ENCODE measurements around the gene SARDH. TPM values are rescaled to one million over a fixed set of nuclear protein-coding genes. Genes with fewer than 3 reads are reported as not detected.

SARDH gene, protein sequence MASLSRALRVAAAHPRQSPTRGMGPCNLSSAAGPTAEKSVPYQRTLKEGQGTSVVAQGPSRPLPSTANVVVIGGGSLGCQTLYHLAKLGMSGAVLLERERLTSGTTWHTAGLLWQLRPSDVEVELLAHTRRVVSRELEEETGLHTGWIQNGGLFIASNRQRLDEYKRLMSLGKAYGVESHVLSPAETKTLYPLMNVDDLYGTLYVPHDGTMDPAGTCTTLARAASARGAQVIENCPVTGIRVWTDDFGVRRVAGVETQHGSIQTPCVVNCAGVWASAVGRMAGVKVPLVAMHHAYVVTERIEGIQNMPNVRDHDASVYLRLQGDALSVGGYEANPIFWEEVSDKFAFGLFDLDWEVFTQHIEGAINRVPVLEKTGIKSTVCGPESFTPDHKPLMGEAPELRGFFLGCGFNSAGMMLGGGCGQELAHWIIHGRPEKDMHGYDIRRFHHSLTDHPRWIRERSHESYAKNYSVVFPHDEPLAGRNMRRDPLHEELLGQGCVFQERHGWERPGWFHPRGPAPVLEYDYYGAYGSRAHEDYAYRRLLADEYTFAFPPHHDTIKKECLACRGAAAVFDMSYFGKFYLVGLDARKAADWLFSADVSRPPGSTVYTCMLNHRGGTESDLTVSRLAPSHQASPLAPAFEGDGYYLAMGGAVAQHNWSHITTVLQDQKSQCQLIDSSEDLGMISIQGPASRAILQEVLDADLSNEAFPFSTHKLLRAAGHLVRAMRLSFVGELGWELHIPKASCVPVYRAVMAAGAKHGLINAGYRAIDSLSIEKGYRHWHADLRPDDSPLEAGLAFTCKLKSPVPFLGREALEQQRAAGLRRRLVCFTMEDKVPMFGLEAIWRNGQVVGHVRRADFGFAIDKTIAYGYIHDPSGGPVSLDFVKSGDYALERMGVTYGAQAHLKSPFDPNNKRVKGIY
- polyA plus RNA-seq (2013, experiment 1 of 2), result 10.0 TPM
- 8.1 TPM for polyA plus RNA-seq (2013, experiment 2 of 2)

DNA sequence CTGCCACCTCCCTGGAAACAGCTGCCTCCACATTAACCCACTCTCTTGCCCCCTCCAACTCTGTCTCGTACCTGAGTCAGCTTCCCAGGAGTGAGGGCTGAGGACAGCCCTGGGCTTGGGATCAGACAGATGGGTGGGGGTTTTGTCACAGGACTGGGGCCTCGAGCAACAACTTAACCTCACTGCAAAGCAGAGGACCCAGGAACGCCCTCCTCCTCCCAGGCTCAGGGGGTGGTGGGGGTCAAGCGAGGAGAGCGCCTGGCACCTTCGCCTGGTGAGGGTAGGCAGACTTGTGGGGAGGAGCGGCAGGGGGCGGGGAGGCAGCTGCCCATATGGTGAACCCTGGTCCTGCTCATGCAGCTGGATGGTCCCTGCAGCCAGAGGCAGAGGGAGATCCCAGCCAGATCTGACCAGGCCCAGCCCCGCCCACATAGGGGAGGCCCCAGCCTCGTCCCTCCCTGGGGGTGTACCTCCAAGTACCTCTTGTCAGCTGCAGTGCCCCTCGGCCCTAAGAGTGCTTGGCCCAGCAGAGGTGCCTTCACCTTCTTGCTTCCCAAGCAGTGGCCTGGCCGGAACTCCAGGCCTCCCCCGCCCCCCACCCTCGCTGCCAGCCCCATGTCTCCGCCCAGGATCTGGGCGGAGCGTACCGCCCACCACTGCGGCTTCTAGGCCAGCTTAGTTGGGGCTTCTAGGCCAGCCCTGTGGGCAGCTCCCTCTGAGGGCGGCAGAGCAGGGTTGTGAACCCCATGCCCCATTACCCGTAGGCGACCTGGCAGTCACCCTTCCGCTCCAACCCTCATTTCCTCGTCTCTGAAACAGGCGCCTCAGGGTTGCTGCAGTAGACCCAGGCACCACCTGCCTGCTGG lies at the start of gene SARDH:
Gene SARDH, minus strand, starts transcription at position 579 of the 866 bp plus-strand sequence. CDS start 4,179 bp downstream, outside the sequence.
- peak within 1 kb of the TSS; percentile 23 for H3K27ac ChIP-seq (ENCODE audit: low read depth, low read length, severe bottlenecking)
- 21 to 30% methylated on average over 10 to 16 of the region's 25 CpGs for WGBS, 2 experiments (ENCODE audit: insufficient coverage in 2 of 2)

DNA sequence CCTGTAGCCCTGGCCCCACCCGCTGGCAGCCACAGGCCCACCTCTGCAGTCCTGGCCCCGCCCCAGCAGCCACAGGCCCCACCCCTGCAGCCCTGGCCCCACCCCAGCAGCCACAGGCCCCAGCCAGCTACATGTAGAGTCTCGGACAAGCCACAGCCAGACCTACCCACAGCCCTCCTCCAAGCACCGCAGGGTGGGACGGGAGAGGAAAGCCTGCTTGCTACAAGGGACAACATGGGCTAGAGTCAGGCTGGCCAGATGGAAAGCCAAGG lies 49.5 kb upstream of the SARDH start:
- no peaks in the 10 kb centered on the region for H3K4me1 ChIP-seq (ENCODE audit: control insufficient read depth, insufficient read depth, low read length, poor library complexity, severe bottlenecking)
- WGBS, 2 experiments (ENCODE audit: insufficient coverage in 2 of 2), result 77 to 80% methylated on average over 2 to 3 of the region's 5 CpGs
- no peaks in the 10 kb centered on the region for H3K9me3 ChIP-seq (ENCODE audit: control insufficient read depth, low read length)
- no peak overlapping the region for H3K4me3 ChIP-seq (ENCODE audit: extremely low read depth, insufficient read depth, low read length, poor library complexity, severe bottlenecking)
- peaks cover 61% of the 10 kb centered on the region for H3K36me3 ChIP-seq (ENCODE audit: control insufficient read depth, insufficient read depth, low read length)
- H3K27ac ChIP-seq (ENCODE audit: low read depth, low read length, severe bottlenecking), result no peak overlapping the region

More for the DNA sequence above, at the start of gene SARDH:
- Histone ChIP-seq H3K4me3 (ENCODE audit: extremely low read depth, insufficient read depth, low read length, poor library complexity, severe bottlenecking) (peak within 1 kb of the TSS; percentile 31), H3K36me3 (ENCODE audit: control insufficient read depth, insufficient read depth, low read length) (no peaks in the 10 kb centered on the region), H3K4me1 (ENCODE audit: control insufficient read depth, insufficient read depth, low read length, poor library complexity, severe bottlenecking) (peaks cover 25% of the 10 kb centered on the region), H3K9me3 (ENCODE audit: control insufficient read depth, low read length) (no peaks in the 10 kb centered on the region)

DNA sequence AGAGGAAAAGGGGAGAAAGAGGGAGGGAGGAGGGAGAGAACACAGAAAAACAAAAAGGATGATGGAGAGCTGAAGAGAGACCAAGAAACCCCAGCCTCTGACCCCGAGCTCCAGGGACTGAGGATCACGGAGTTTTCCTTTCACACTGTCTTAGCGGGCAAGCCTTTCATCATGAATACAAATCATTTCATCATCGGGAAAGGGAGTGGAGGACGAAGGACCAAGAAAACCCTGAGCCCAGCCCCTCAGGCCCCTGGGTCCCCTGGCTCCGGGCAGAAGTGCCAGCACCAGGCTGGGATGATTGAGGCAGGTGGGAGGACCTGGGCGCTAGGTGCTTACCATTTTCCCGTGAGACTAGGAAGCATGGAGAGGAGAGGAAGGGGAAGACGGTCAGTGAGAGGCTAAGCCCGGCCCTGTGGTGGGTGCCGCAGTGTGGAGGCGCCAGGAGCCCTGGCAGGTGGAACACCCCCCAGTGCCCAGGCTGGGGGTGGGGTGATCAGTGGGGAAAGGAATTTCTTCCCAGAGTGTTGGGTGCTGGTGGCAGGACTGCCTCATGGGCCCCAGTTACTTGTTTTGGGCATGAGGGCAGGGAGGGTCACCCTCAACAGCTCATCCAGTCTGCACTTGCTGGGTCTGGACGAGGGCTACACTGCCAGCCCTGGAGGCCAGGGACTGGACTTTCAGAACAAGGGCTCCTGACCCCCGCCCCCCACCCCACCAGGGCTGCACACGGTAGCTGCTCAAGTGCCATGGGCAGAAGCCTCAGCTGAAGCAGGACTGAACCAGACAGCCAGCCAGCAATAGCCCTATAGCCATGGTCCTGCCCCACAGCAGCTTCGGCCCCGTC lies 49.0 kb upstream of the SARDH start:
- no peak overlapping the region for H3K27ac ChIP-seq (ENCODE audit: low read depth, low read length, severe bottlenecking)
- peaks cover 59% of the 10 kb centered on the region for H3K36me3 ChIP-seq (ENCODE audit: control insufficient read depth, insufficient read depth, low read length)
- H3K4me1 ChIP-seq (ENCODE audit: control insufficient read depth, insufficient read depth, low read length, poor library complexity, severe bottlenecking), result no peaks in the 10 kb centered on the region
- no peak overlapping the region for H3K4me3 ChIP-seq (ENCODE audit: extremely low read depth, insufficient read depth, low read length, poor library complexity, severe bottlenecking)
- H3K9me3 ChIP-seq (ENCODE audit: control insufficient read depth, low read length), result no peaks in the 10 kb centered on the region
- 90 to 98% methylated on average over 8 to 13 of the region's 17 CpGs for WGBS, 2 experiments (ENCODE audit: insufficient coverage in 2 of 2)

DNA sequence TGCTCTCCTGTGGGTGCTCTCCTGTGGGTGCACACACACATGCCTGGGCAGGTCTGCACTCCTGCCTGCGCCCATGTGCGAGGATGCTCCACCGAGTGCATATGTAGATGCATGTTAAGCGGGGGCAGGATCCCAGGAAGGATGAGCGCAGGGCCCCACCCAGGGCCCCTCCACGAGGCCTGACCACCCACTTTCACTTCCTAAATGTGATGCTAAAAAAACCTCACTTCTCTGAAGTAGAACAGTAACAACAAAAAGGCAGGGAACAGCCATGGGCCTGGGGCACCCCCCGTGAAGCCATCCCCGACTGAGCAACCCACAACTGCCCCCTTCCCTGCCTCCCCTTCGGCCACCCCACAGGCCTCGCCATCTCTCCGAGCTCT lies 48.2 kb upstream of the SARDH start:
- Histone ChIP-seq H3K36me3 (ENCODE audit: control insufficient read depth, insufficient read depth, low read length) (peaks cover 56% of the 10 kb centered on the region), H3K4me1 (ENCODE audit: control insufficient read depth, insufficient read depth, low read length, poor library complexity, severe bottlenecking) (no peaks in the 10 kb centered on the region), H3K27ac (ENCODE audit: low read depth, low read length, severe bottlenecking) (no peak overlapping the region), H3K4me3 (ENCODE audit: extremely low read depth, insufficient read depth, low read length, poor library complexity, severe bottlenecking) (no peak overlapping the region), H3K9me3 (ENCODE audit: control insufficient read depth, low read length) (no peaks in the 10 kb centered on the region)
- WGBS, 2 experiments (ENCODE audit: insufficient coverage in 2 of 2), result 92 to 95% methylated on average over 8 of the region's 11 CpGs

DNA sequence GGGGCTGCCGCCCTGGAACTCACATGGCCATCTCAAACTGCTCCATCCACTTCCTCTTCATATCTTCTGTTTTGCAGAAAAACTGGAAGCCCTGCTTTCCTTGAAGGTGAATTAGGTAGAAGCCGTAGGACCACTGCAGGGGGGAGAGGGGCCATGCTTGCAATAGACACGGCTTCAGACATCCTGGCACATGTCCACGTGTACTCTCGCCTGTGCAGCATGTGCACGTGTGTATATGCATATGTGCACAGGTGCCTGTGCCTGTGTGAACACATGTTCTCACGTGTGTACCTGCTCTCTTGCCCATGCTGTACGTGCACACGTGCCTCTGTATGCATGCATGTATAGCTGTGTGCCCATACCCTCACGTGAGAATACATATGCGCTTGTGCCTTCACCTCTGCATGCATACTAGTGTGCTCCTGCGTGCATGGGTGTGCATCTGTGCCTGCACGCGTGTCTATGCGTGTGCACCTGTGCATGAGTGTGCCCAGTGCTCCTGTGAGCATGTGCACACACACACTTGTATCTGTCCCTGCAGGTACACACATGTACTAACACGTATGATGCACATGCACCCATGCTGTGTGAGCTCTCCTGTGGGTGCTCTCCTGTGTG lies 47.7 kb upstream of the SARDH start:
- Histone ChIP-seq H3K27ac (ENCODE audit: low read depth, low read length, severe bottlenecking) (no peak overlapping the region), H3K36me3 (ENCODE audit: control insufficient read depth, insufficient read depth, low read length) (peaks cover 58% of the 10 kb centered on the region)
- 95 to 96% methylated on average over 14 to 15 of the region's 16 CpGs for WGBS, 2 experiments (ENCODE audit: insufficient coverage in 2 of 2)

DNA sequence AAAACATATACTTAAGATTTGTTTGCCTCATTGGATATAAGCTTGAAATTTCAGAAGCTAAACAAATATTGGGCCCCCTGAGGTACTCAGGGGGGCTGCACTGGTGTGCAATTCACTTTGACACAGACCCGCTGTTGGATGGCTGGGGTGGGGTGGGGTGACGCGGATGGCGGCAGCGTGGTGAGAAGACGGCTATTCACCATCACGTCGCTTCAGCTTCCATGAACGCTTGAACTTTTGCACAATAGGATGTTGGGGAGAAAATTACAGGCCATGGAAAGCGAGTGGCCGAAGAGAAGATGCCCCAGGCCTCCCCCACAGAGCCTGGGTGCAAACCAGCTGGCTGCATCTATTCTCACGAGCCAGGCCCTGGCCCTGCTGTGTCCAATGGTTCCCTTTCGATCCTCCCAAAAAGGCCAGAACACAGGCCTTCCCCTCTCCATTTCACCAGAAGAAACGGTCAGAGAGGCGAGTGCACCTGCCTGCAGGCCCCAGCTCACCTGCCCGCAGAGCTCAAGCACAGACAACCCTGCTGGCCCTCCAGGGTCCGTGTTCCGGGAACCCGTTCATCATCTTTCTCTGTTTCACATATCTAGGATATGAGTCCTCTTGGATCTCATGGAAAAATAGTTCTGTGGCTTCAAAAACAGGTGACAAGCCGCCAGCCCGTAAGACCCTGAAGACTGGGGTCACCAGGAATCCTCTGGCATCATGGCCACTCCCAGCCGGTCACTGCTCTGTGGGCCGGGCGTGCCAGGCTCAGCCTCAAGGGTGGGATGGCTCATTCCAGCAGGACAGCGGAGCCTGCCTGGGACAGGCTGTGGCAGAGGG lies 46.8 kb upstream of the SARDH start:
- no peaks in the 10 kb centered on the region for H3K9me3 ChIP-seq (ENCODE audit: control insufficient read depth, low read length)
- peaks cover 60% of the 10 kb centered on the region for H3K36me3 ChIP-seq (ENCODE audit: control insufficient read depth, insufficient read depth, low read length)
- no peak overlapping the region for H3K4me3 ChIP-seq (ENCODE audit: extremely low read depth, insufficient read depth, low read length, poor library complexity, severe bottlenecking)
- whole genome bisulfite sequencing, 2 experiments (ENCODE audit: insufficient coverage in 2 of 2), result 91 to 96% methylated on average over 18 to 23 of the region's 25 CpGs
- H3K4me1 ChIP-seq (ENCODE audit: control insufficient read depth, insufficient read depth, low read length, poor library complexity, severe bottlenecking), result no peaks in the 10 kb centered on the region
- H3K27ac ChIP-seq (ENCODE audit: low read depth, low read length, severe bottlenecking), result no peak overlapping the region

More for the DNA sequence above, 47.7 kb upstream of the SARDH start:
- no peak overlapping the region for H3K4me3 ChIP-seq (ENCODE audit: extremely low read depth, insufficient read depth, low read length, poor library complexity, severe bottlenecking)
- H3K4me1 ChIP-seq (ENCODE audit: control insufficient read depth, insufficient read depth, low read length, poor library complexity, severe bottlenecking), result no peaks in the 10 kb centered on the region
- no peaks in the 10 kb centered on the region for H3K9me3 ChIP-seq (ENCODE audit: control insufficient read depth, low read length)

DNA sequence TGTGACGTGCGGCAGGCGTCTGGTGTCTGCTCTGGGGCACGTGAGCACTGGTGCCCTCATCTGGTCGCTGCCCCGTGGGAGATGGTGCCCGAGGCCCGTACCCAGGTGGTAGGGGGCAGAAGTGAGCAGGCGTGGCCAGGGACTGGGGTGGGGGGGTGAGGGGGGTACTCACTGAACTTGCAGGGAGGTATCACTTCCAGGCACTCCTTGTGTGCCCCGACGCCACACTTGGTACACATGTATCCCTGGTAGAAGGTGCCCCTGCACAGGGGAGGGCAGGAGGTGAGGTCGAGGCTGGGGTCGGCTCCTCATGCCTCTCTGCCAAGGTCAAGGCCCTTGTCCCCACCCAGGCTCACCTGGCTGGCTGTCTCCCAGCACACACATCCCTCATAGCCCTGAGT lies 45.2 kb upstream of the SARDH start:
- WGBS, 2 experiments (ENCODE audit: insufficient coverage in 2 of 2), result 96 to 98% methylated on average over 8 to 11 of the region's 13 CpGs
- Histone ChIP-seq H3K36me3 (ENCODE audit: control insufficient read depth, insufficient read depth, low read length) (peaks cover 55% of the 10 kb centered on the region), H3K4me3 (ENCODE audit: extremely low read depth, insufficient read depth, low read length, poor library complexity, severe bottlenecking) (no peak overlapping the region), H3K9me3 (ENCODE audit: control insufficient read depth, low read length) (no peaks in the 10 kb centered on the region), H3K27ac (ENCODE audit: low read depth, low read length, severe bottlenecking) (no peak overlapping the region), H3K4me1 (ENCODE audit: control insufficient read depth, insufficient read depth, low read length, poor library complexity, severe bottlenecking) (no peaks in the 10 kb centered on the region)

DNA sequence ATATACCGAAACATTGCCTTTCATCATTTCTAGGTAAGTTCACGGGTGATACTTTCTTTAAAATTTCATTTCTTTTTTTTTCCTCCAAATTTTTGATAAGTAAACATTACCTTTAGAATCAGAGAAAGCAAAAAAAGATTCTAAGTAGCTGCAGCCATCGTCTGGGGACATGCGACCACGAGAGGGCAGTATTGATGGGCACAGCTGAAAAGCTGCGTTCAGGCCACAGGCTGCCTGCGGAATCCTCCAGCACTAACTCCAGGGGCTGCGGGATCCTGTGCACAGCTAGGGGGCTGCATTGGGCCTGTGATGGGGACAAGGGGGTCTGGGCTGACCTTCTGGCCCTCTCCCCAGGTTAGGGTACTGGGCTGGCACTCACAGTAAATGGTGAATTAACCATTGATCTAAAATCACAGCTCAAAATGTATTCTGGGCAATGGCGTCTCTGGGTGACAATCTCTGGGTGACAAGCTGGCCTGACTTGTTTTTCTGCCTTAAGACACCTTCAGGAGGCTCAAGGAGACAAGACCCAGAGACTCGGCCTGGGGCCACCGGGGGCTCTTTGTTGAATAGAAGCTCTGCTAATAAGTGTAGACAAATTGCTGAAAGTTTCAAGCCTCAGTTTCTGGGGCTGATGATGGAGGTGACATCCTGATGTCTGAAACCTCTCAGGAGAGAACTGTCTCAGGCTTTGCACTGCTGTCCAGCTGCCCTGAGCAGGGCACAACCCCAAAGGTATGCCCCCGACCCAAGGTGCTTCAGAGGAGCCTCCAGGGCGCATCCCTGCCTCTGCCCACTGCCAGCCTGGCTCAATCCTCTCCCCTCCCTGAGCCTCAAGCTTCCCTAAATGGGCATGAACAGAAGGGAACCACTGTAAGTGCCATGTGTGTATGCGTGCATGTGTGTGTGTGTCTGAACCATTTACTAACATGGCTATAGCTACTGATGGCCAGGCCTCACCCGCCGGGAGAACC lies 44.3 kb upstream of the SARDH start:
- Histone ChIP-seq H3K36me3 (ENCODE audit: control insufficient read depth, insufficient read depth, low read length) (peaks cover 64% of the 10 kb centered on the region), H3K4me3 (ENCODE audit: extremely low read depth, insufficient read depth, low read length, poor library complexity, severe bottlenecking) (no peak overlapping the region), H3K4me1 (ENCODE audit: control insufficient read depth, insufficient read depth, low read length, poor library complexity, severe bottlenecking) (no peaks in the 10 kb centered on the region), H3K9me3 (ENCODE audit: control insufficient read depth, low read length) (no peaks in the 10 kb centered on the region), H3K27ac (ENCODE audit: low read depth, low read length, severe bottlenecking) (no peak overlapping the region)
- 33 to 48% methylated on average over 11 to 13 of the region's 16 CpGs for WGBS, 2 experiments (ENCODE audit: insufficient coverage in 2 of 2)
